Nephron progenitor cell (in vitro differentiated cells): ENCODE results near the gene TMEM117.

ENCODE experiments used
- DNase-seq: peaks from one replicate; pipeline ENCODE4 v3.0.0; 2021
- H3K27ac Mint-ChIP-seq: 2 replicates; pipeline ENCODE4 v1.8.0; 2021; ENCODE audit warnings: mild to moderate bottlenecking, moderate library complexity, mixed read lengths
- H3K27me3 Mint-ChIP-seq: 2 replicates; pipeline ENCODE4 v1.8.0; 2021; ENCODE audit warnings: mild to moderate bottlenecking, low read depth, mixed read lengths; ENCODE audit not compliant: poor library complexity
- H3K36me3 Mint-ChIP-seq: 2 replicates; pipeline ENCODE4 v1.8.0; 2021; ENCODE audit warnings: low read depth, mixed read lengths
- H3K4me1 Mint-ChIP-seq: 2 replicates; pipeline ENCODE4 v1.8.0; 2021; ENCODE audit warnings: mixed read lengths
- H3K4me3 Mint-ChIP-seq: 2 replicates; pipeline ENCODE4 v1.8.0; 2021; ENCODE audit warnings: mild to moderate bottlenecking, moderate library complexity, mixed read lengths
- H3K9me3 Mint-ChIP-seq: 2 replicates; pipeline ENCODE4 v1.8.0; 2021; ENCODE audit warnings: mild to moderate bottlenecking, moderate library complexity, mixed read lengths
- TF ChIP-seq, protein P1 (sequence below): fragments of 200-600 bp; sonication (generic); IDR thresholded peaks from 2 replicates; pipeline ENCODE4 v1.5.0; 2021; ENCODE audit warnings: antibody characterized with exemption

Gene TMEM117

GRCh38 chr12:44015333-44015941, 179.6 kb downstream of the TMEM117 start:
- no peaks in the 10 kb centered on the region for H3K36me3 Mint-ChIP-seq
- H3K9me3 Mint-ChIP-seq = peaks cover 4% of the 10 kb centered on the region
- TF ChIP-seq, protein P1, sequence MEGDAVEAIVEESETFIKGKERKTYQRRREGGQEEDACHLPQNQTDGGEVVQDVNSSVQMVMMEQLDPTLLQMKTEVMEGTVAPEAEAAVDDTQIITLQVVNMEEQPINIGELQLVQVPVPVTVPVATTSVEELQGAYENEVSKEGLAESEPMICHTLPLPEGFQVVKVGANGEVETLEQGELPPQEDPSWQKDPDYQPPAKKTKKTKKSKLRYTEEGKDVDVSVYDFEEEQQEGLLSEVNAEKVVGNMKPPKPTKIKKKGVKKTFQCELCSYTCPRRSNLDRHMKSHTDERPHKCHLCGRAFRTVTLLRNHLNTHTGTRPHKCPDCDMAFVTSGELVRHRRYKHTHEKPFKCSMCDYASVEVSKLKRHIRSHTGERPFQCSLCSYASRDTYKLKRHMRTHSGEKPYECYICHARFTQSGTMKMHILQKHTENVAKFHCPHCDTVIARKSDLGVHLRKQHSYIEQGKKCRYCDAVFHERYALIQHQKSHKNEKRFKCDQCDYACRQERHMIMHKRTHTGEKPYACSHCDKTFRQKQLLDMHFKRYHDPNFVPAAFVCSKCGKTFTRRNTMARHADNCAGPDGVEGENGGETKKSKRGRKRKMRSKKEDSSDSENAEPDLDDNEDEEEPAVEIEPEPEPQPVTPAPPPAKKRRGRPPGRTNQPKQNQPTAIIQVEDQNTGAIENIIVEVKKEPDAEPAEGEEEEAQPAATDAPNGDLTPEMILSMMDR = peak; percentile 63
- peaks cover 5% of the 10 kb centered on the region for H3K27me3 Mint-ChIP-seq
- H3K27ac Mint-ChIP-seq = no peak overlapping the region
- DNase-seq = no peak
- no peak overlapping the region for H3K4me3 Mint-ChIP-seq
- H3K4me1 Mint-ChIP-seq = peaks cover 13% of the 10 kb centered on the region

DNA sequence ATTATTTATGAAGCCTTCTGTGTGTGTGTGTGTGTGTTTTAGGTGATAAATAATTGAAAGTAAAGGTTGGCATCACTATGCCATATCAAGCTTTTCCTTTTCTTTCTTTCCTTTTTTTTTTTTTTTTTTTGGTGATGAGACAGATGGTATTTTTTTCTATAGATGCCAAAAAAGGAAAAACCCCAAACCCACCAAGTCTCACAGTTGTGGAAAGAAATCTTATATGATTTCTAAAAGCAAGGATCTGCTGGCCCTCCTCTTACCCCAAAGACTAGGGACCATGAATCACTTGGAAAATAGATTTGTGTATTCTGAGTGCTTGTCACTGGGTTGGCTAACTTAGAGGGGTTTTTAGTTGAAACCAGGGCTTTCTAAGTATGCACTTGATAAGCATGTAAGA, 181.3 kb downstream of the TMEM117 start:
- H3K27ac Mint-ChIP-seq = no peak overlapping the region
- no peak overlapping the region for H3K4me3 Mint-ChIP-seq
- H3K9me3 Mint-ChIP-seq = peaks cover under 1% of the 10 kb centered on the region
- H3K4me1 Mint-ChIP-seq = peaks cover 13% of the 10 kb centered on the region
- H3K36me3 Mint-ChIP-seq = no peaks in the 10 kb centered on the region
- no peak for DNase-seq
- H3K27me3 Mint-ChIP-seq = peaks cover 5% of the 10 kb centered on the region
- TF ChIP-seq, protein P1 = no peak

DNA sequence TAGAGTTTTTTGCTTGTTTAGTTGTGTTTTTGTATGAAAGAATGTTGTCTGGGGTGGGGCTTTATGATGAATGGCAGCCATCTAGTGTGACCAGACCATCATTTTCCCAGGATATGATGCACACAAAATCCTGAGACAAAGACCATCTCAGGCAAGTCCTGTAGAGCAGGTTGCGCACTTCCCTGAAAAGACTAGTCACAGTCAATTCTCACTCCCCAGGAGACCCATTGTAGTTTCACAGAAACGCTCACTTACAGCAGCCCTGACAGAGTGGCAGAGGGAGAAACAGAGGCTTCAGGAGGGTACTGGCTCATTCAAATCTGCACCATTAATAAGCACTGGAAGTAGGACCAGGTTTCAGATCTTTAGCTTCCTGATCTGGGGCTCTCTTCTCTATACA, 183.2 kb downstream of the TMEM117 start:
- Mint-ChIP-seq H3K4me1 (peaks cover 13% of the 10 kb centered on the region), H3K27ac (no peak overlapping the region), H3K4me3 (no peak overlapping the region), H3K36me3 (no peaks in the 10 kb centered on the region), H3K9me3 (peaks cover 6% of the 10 kb centered on the region), H3K27me3 (peaks cover 3% of the 10 kb centered on the region)
- no peak for DNase-seq
- TF ChIP-seq, protein P1 = no peak

DNA sequence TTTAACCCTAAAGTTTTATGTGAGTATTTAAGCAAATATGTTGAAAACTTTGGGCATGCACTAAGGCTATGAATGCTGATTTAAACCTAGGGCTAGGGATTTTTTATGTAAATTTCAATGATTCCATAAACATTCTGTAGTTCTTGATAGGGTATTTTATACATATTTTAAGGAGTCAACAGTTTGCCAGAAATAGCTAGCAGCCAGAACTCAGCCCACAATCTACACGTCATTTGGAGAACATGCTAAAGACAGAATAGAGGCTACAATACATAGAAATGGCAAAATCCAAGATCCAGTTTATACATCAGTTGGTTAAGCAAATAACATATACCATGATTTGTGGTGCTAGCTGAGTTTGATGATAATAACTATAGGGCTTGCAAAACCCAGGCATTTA, 184.7 kb downstream of the TMEM117 start:
- Mint-ChIP-seq H3K27me3 (peaks cover 3% of the 10 kb centered on the region), H3K4me1 (peaks cover 13% of the 10 kb centered on the region), H3K4me3 (no peak overlapping the region), H3K9me3 (peaks cover 6% of the 10 kb centered on the region), H3K27ac (no peak overlapping the region), H3K36me3 (no peaks in the 10 kb centered on the region)
- no peak for DNase-seq
- TF ChIP-seq, protein P1 = no peak

- DNase-seq = no peak
- H3K4me1 Mint-ChIP-seq = peaks cover 5% of the 10 kb centered on the region
- TF ChIP-seq, protein P1 = no peak
- H3K9me3 Mint-ChIP-seq = peaks cover 6% of the 10 kb centered on the region
- no peak overlapping the region for H3K27ac Mint-ChIP-seq
- no peaks in the 10 kb centered on the region for H3K36me3 Mint-ChIP-seq
- H3K4me3 Mint-ChIP-seq = no peak overlapping the region
- H3K27me3 Mint-ChIP-seq = peaks cover 3% of the 10 kb centered on the region
Observed at GRCh38 chr12:44021471-44021971, 185.6 kb downstream of the TMEM117 start.

GRCh38 chr12:44025499-44025898, 189.6 kb downstream of the TMEM117 start:
- Mint-ChIP-seq H3K9me3 (peaks cover 16% of the 10 kb centered on the region), H3K36me3 (no peaks in the 10 kb centered on the region), H3K27me3 (no peaks in the 10 kb centered on the region), H3K27ac (no peak overlapping the region), H3K4me3 (no peak overlapping the region), H3K4me1 (no peaks in the 10 kb centered on the region)
- no peak for DNase-seq
- TF ChIP-seq, protein P1 = no peak
